Esophagus squamous epithelium (tissue), 5 donors: ENCODE data around the gene AFDN. TPM values are rescaled to one million over a fixed set of nuclear protein-coding genes. Genes with fewer than 3 reads are reported as not detected.

Experiments
- DNase-seq: peaks from one replicate; lab custom pipeline; 2025; lab: John Stamatoyannopoulos, UW
- H3K27ac ChIP-seq, 4 donors: fragments of 200-600 bp; sonication (generic); one replicate each; pipeline ENCODE4 v1.5.1; 2016 to 2019; ENCODE audit warnings: mild to moderate bottlenecking in 1 of 4
- H3K27me3 ChIP-seq, 4 donors: fragments of 200-600 bp; sonication (generic); 1 replicate in 3 of 4; 2 replicates in 1 of 4; pipeline versions ENCODE4 v1.5.1 to v1.6.0; 2017 to 2021; ENCODE audit warnings: antibody characterized with exemption in 1 of 4
- H3K36me3 ChIP-seq, 3 donors: fragments of 200-600 bp; sonication (generic); one replicate each; pipeline ENCODE4 v1.5.1; 2016 to 2019
- H3K4me1 ChIP-seq, 3 donors: fragments of 200-600 bp; sonication (generic); one replicate each; pipeline ENCODE4 v1.5.1; 2017 to 2019
- H3K4me3 ChIP-seq, 4 donors: fragments of 200-600 bp; sonication (generic); 1 replicate in 3 of 4; 2 replicates in 1 of 4; pipeline ENCODE4 v1.5.1; 2016 to 2019; ENCODE audit warnings: mild to moderate bottlenecking in 2 of 4, moderate library complexity in 1 of 4
- H3K9me3 ChIP-seq, 3 donors: fragments of 200-600 bp; sonication (generic); one replicate each; pipeline ENCODE4 v1.5.1; 2016 to 2019
- POLR2A ChIP-seq, 4 donors: fragments of 450-650 bp; IDR thresholded peaks; one replicate each; pipeline ENCODE4 v1.6.1; 2017; ENCODE audit warnings: antibody characterized with exemption in 4 of 4, mild to moderate bottlenecking in 4 of 4, moderate library complexity in 3 of 4
- WGBS, 2 donors: methylation state at CpG; one replicate each; pipeline ENCODE4 v1.1.5; 2018; 5-methylcytosine and 5-hydroxymethylcytosine counted together
- intact Hi-C: fragments of 100-400 bp; cut with DNase I; formaldehyde crosslinking; loops from one replicate; pipeline ENCODE4 v1.15.0; 2022
- total RNA-seq, 4 donors: library from RNA; depleted of rRNA; stranded (reverse); fragments of >200 nt; gene quantifications; one replicate each; pipeline ENCODE4 v1.1.0, GENCODE V29; 2016
- TF ChIP-seq, protein P1 (sequence below), 6 experiments: fragments of 450-650 bp in 4 of 6; fragments of 200-600 bp in 2 of 6; sonication (generic) in 2 of 6; IDR thresholded peaks; one replicate each; pipeline ENCODE4 v1.5.1; 2016 to 2019; ENCODE audit warnings: antibody characterized with exemption in 6 of 6, mild to moderate bottlenecking in 4 of 6, moderate library complexity in 4 of 6
- donor health status: DM: yes; HTN: yes; CAD: no.

Gene AFDN
- total RNA-seq, 4 donors from 2014 or later, result 93.8 to 250 (median 204) TPM

DNA sequence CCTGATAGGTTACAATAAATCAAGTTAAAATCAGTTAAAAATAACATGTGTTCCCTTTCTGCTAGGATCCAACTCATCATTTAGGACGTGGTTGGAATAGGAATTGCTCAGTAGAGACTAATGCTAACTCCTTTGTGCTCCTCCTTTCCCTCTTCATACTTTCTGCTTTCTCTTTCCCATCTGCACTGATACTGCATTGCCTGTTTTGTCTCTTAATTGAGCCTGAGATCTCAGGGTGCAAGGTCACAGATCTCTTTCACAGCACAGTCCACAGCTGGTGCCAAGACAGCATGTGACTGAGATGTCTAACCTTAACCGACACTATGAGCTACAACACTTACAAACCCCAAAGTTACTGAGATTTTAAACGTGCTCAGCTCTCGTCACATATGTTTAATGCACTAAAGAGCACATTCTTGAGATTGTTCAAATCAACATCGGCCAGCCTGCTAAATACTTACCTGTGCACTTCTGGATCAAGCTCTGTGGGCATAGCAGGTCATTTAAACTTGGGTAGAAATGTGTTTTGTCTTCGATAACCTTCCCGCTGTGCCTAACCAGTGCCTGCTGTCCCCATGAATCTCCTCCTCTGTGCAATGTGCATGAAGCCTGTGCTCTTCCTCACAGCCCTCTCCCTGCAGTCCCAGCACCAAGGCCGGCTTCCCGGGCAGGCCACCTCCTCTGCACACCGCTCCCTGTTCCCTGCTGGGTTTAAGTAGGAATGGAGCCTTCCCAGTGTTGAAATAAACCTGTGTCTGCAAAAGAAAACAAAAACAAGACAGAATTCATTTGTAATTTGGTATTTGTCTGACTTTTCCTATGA, 39.6 kb upstream of the AFDN start:
- H3K4me3 ChIP-seq, result no peak overlapping the region

DNA sequence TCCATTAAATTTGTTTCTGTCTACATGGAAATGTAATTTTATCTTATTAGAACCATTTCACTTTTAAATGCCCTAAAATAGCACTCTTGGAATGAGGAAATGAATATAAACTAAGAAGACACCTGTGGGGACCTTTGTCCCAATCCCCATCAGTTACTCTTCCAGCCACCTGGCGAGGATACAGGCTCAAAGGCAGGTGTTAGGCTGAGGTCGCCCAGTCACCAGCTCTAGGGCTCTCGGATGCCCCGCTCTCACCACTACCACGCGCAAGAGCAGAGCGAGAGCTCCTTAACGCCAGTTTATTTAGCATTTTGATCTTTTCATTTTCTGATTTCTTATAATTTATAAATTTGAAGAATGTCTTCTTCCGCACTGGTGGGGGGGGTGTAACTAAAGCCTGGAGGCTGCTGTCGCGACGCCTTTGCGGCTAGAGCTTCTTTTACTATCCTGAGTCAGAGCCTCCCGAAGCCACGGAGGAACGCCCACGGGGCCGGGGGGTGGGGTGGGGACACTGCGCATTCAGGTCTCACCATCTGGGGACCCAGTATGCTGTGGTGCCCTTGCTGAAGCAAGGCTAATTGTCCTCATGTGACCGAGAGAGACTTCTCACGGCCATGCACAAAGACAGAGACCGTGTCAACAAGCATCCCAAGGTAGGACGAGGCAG, 38.7 kb upstream of the AFDN start:
- 83 to 89% methylated on average over 11 to 23 of the region's 23 CpGs for WGBS, 2 donors

More for the DNA sequence above, 39.6 kb upstream of the AFDN start:
- no peaks in the 10 kb centered on the region for H3K4me1 ChIP-seq
- peaks cover 0 to 6% (median 0%) of the 10 kb centered on the region in 4 donors for H3K27me3 ChIP-seq
- WGBS, 2 donors, result 81 to 83% methylated on average over 10 of the region's 10 CpGs
- DNase-seq, result no peak
- TF ChIP-seq POLR2A (IDR thresholded peaks at IDR 0.05), result no peak
- TF ChIP-seq, protein P1, sequence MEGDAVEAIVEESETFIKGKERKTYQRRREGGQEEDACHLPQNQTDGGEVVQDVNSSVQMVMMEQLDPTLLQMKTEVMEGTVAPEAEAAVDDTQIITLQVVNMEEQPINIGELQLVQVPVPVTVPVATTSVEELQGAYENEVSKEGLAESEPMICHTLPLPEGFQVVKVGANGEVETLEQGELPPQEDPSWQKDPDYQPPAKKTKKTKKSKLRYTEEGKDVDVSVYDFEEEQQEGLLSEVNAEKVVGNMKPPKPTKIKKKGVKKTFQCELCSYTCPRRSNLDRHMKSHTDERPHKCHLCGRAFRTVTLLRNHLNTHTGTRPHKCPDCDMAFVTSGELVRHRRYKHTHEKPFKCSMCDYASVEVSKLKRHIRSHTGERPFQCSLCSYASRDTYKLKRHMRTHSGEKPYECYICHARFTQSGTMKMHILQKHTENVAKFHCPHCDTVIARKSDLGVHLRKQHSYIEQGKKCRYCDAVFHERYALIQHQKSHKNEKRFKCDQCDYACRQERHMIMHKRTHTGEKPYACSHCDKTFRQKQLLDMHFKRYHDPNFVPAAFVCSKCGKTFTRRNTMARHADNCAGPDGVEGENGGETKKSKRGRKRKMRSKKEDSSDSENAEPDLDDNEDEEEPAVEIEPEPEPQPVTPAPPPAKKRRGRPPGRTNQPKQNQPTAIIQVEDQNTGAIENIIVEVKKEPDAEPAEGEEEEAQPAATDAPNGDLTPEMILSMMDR (IDR thresholded peaks at IDR 0.05), result no peak
- intact Hi-C loops, result no loop called here
- no peak overlapping the region for H3K27ac ChIP-seq
- no peaks in the 10 kb centered on the region for H3K9me3 ChIP-seq
- no peaks in the 10 kb centered on the region for H3K36me3 ChIP-seq

DNA sequence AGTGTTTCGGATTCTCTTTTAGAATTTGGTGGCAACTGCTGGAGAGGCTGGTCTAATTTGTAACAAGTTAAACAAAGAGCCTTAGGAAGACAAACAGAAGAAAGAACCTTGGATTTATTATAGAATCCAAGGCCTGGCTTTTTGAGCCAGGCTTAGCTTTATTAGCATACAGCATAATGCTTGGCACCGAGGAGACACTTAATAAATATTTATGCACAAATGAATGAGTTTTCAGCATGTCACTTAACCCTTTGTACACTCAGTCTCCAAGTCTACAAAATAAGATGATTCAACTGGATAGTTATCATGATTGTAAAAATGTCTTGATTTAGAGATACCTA, 38.2 kb upstream of the AFDN start:
- whole genome bisulfite sequencing, 2 donors, result 49 to 61% methylated on average over 2 of the region's 2 CpGs
- H3K9me3 ChIP-seq, result no peaks in the 10 kb centered on the region
- DNase-seq, result no peak
- no peaks in the 10 kb centered on the region for H3K36me3 ChIP-seq
- no peak overlapping the region for H3K27ac ChIP-seq
- peaks cover 0 to 13% (median 0%) of the 10 kb centered on the region in 4 donors for H3K27me3 ChIP-seq
- intact Hi-C loops, result no loop called here
- TF ChIP-seq POLR2A (IDR thresholded peaks at IDR 0.05), result no peak
- TF ChIP-seq, protein P1 (IDR thresholded peaks at IDR 0.05), result no peak
- no peak overlapping the region for H3K4me3 ChIP-seq
- no peaks in the 10 kb centered on the region for H3K4me1 ChIP-seq

More for the DNA sequence above, 38.7 kb upstream of the AFDN start:
- no peak overlapping the region for H3K4me3 ChIP-seq
- intact Hi-C loops, result no loop called here
- no peaks in the 10 kb centered on the region for H3K9me3 ChIP-seq
- no peak overlapping the region for H3K27ac ChIP-seq
- H3K4me1 ChIP-seq, result no peaks in the 10 kb centered on the region
- peaks cover 0 to 13% (median 0%) of the 10 kb centered on the region in 4 donors for H3K27me3 ChIP-seq
- no peak for DNase-seq
- no peaks in the 10 kb centered on the region for H3K36me3 ChIP-seq
- no peak for TF ChIP-seq POLR2A (IDR thresholded peaks at IDR 0.05)
- TF ChIP-seq, protein P1 (IDR thresholded peaks at IDR 0.05), result no peak

DNA sequence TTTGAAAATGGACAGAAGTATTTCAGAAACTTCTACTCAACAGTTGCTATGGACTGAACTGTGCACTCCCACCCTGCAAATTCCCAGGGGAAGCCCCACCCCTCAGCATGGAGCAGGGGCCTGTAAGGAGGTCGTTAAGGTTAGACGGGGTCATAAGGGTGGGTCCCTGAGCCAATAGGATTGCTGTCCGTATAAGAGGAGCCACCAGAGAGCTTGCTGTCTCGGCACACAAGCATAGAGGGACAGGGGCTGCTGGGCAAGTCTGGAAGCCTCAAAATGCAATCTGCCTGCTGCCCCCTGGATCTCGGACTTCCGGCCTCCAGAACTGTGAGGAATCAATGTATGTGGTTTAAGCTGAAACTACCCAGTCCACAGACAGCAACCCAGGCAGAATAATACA, 37.4 kb upstream of the AFDN start:
- H3K9me3 ChIP-seq, result no peaks in the 10 kb centered on the region
- H3K36me3 ChIP-seq, result no peaks in the 10 kb centered on the region
- H3K27me3 ChIP-seq, result peaks cover 0 to 21% (median 0%) of the 10 kb centered on the region in 4 donors
- TF ChIP-seq, protein P1 (IDR thresholded peaks at IDR 0.05), result no peak
- TF ChIP-seq POLR2A (IDR thresholded peaks at IDR 0.05), result no peak
- 60 to 67% methylated on average over 1 to 4 of the region's 6 CpGs for WGBS, 2 donors
- H3K4me3 ChIP-seq, result no peak overlapping the region
- no peak overlapping the region for H3K27ac ChIP-seq
- DNase-seq, result no peak
- intact Hi-C loops, result no loop called here
- no peaks in the 10 kb centered on the region for H3K4me1 ChIP-seq
